GM18861 (cell line): ENCODE results near the gene KIRREL3.

Source experiments
- ATAC-seq: cut with Tn5 transposase; IDR thresholded peaks from one replicate; pipeline ENCODE4 v1.9.1; 2021; ENCODE audit not compliant: unreplicated experiment

Gene KIRREL3

DNA sequence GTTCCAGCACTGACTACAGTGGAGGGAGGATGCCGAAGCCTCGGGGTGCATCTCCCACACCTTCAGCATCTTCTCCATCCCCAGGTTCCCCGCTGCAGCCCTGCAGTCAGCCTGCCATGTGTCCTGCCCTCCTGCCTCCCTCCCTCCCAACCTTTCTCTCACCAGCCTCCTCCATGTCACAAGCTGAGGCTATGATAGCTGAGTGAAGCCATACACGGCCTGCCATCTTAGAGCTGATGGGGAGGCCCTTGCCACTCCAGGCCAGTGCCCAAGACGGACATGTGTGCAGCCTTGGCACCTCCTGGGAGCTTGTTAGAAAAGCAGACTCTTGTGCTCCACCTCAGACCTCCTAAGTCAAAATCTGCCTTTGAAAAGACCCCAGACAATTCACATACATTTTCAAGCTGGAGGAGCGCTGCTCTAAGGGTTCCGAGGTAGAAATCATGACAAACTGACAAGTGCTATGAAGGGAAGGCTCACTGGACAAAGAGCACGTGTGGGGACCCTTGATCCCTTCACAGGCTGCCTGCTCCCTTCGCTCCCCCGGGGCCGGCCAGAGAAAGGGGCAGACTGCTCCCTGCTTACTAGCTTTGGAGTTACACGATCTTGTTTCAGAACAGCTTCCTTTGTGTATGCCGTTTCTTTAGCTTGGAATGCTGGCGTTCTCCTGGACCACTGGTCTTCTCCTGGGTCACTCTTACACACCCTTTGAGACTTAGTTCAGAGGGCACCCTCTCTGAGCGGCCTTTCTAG, 521.2 kb downstream of the KIRREL3 start:
- no peak for ATAC-seq

GRCh38 chr11:126478466-126478865, 522.1 kb downstream of the KIRREL3 start:
- ATAC-seq, result no peak

GRCh38 chr11:126477535-126478305, 522.9 kb downstream of the KIRREL3 start:
- ATAC-seq, result peak; percentile 44

DNA sequence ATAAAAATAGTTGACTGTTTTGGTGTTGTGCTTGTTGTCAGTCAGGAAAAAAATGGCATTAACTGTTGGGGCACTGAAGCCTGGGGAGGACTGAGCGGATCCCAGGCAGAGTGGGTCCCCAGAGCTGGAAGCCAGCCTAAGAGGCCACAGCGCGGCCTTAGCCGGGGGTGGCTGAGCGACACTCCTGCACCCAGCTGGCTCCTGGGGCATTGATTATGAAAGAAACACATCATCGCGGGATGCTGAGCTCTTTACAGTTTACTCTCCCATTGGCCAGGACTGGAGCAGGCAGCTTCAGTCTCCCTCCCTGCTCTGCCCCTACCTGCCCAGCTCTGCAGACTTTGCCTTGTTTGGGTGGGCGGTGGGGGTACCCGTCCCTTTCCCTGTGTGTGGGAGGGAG, 523.6 kb downstream of the KIRREL3 start:
- ATAC-seq, result no peak

DNA sequence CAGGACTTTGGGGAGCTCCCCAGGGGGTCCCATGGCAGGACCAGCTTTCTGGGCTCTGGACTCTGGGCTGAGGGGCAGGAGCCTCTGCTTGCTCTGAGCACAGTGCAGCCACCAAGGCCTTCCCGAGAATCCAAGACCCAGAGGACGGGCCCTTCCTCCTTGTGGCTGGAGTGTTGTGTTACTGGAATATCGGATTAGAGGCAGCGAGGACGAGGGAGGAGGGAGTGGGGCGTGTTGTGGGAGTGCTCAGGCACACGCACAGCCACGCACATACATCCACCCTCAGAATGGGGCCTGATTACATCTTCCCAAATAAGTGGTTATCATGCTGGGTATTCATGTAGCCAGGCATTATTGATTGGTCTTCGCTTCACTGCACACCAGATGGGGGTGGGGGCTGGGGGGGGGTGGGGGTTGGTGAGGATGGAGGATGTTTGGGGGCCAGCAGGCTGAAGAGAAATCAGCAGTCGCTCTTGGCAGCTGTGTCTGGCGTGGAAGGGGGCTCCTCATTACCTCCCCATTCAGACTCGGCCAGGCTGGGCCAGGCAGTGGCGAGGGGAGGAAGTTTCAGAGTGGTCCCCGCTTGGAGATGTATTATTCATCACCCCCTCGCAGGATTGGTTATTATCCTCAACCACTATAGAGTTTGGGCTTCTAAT, 524.2 kb downstream of the KIRREL3 start:
- no peak for ATAC-seq

DNA sequence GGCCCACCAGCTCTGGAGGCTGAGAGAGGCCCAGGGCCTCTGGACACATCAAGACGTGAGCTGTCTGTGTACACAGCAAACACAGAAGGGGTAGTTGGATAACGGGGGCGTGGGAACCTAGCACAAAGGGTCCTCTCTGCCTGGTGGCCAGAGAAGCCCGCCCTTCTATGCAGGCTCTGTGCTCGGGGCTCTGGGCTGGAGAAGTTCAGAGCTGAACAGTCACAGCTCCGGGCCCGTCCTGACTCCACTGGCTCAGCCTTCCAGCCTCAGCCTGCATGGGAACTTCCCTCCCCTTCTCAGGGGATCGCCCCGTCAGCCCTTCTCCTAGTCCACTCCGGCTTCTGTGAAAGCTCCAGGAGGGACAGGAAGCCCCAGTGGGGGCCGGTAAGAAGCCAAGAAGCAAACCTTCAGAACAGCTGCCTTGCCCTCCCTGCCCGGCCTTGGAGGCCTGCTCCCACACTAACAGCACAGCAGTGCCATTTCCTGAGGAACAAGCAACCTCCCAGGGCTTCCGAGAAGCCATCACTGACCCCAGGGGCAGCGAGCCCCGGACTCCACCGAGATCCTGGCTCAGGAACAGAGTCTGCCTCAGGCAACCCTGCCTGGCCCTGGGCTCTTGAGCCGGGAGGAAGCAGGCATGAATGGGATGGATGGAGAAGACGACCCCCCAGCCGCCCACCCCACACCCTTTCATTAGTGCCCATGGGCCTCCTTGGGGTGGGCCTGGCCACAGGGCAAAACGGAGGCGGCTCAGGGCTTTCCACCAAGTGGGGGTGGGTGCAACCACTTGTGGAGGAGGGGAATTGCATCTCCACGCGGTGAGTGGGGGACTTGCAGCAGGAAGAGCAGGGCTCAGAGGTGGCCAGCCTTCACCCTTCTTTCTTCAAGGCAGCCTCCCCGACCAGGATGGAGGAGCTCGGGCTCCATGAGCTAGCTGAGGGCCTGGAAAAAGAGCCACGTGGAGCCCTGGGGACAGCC, 525.3 kb downstream of the KIRREL3 start:
- ATAC-seq, result no peak

DNA sequence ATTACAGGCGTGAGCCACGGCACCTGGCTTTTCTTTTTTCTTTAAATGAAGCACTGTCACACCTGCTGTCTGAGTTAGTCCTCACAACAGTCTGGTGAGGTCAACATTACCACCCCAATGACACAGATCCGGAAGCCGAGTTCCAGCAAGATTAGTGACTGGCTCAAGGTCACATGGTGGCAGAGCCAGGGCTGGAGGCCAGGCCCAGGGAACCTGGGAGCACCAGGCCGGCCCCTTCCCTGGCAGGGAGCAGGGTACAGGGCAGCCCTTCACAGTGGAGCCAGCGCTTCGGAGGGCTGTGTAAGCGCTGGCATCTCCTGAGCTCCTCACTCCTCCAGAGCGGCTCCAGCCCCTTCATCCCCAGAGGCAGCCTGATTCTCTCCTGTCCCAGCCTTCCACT, 526.4 kb downstream of the KIRREL3 start:
- no peak for ATAC-seq

- no peak for ATAC-seq
Measured at GRCh38 chr11:126473269-126473668, 527.3 kb downstream of the KIRREL3 start.

- ATAC-seq, result no peak
Measured at GRCh38 chr11:126469311-126469710, 531.3 kb downstream of the KIRREL3 start.

DNA sequence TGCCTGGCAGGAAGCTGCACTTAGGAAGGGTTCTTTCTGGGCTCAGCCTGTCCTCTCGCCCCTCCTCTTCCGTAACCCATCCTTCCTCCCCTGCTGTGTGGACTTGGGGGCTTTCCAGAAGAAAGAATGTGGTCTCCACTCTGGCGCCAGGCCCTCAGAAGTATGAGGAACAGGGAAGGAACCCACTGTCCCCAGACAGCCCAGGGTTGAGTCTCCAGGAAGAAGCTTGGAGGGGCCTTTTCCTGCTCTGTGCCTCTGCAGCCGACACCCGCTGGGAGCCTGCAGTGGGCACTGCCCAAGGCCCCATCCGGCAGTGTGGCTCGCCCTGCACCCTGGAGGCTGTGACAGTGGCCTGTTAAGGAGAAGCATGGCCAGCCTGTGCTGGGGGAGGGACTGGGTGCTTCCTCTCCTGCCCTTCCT, 532.5 kb downstream of the KIRREL3 start:
- ATAC-seq, result no peak

- no peak for ATAC-seq
Measured at GRCh38 chr11:126467471-126467870, 533.1 kb downstream of the KIRREL3 start.

GRCh38 chr11:126467046-126467370, 533.6 kb downstream of the KIRREL3 start:
- ATAC-seq, result no peak

DNA sequence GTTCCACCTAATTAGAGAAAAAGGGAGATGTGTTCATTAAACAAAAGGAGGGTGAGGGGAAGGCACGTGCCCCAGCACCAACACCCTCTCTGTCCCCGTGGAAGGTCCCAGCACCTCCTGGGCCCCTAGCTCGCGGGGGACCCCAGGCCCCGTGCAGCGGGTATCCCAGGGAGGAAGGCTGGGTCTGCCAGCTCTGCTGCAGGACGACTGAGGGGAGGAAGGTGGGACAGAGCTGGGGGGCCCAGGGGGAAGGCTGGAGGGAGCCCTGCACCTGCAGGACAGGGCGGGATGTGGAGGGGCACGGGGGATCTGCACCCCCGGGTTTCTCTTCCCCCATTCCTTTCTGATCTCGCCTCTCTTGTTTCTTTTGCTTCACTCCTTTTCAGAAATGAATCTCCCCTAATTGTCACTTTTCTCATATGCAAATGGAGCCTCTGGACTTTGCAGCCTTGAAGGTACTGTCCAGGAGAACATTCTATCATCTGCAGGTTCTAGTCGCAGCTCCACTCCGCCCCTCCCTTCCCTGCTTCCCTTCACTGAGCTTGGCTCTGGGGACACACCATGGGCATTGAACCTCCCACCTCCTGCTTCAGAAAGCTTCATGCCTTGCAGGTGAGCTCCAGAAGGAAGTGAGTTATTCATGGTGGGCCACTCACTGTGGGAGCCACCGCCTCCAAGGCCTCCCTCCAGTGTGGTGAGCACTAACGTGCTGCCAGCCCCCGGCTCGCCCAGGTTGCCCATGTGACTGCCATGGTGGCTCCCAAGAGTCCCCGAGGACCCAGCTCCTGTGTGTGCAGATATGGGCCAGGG, 534.1 kb downstream of the KIRREL3 start:
- ATAC-seq, result no peak

- ATAC-seq, result peak; percentile 80
Measured at GRCh38 chr11:126465573-126466188, 534.9 kb downstream of the KIRREL3 start.

GRCh38 chr11:126464796-126465195, 535.8 kb downstream of the KIRREL3 start:
- ATAC-seq, result no peak

DNA sequence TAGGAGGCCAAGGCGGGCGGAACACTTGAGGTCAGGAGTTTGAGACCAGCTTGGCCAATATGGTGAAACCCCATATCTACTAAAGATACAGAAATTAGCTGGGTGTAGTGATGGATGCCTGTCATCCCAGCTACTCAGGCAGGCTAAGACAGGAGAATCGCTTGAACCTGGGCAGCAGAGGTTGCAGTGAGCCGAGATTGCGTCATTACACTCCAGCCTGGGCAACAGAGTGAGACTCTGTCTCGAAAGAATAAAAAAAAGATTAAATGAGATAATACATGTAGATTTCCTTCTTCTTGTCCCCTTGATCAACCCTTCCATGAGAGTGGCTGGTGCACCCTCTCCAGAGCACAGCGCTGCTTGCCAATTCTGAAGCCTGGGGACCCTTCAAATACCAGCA, 538.1 kb downstream of the KIRREL3 start:
- ATAC-seq, result no peak

GRCh38 chr11:126461996-126462395, 538.6 kb downstream of the KIRREL3 start:
- ATAC-seq, result no peak

- ATAC-seq, result no peak
Measured at GRCh38 chr11:126461096-126461440, 539.5 kb downstream of the KIRREL3 start.

DNA sequence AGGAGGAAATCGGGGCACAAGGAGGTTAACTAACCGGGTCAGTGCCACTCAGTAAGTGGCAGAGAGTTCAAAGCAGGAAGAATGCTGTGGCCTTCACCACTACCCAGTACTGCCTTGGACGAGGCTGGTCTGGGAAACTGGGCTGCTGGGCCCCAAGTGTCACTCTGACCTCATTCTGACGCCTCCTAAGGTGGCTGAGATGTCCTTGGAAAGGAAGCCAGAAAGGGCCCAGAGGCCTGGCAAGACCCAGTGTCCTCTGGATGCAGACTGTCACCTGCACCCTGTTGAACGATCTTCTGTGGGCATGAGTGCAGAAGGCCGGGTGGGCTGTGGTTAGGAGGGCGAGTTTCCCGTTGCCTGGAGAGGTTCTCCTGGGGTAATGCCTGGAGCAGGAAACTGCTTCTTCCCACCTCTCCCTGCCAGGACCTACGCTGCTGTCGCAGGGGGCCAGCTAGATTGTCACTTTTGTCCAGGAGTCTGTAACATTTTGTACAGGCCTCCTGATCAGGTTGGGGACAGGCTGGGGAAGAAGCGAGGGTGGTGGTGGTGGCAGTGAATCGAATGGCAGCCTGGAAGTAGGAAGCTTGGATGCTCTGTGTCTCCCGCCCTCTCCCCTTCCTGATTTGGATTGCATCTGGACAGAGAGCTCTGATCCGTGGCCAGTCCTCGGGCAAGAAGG, 540.0 kb downstream of the KIRREL3 start:
- no peak for ATAC-seq
